ENCODE results near the gene SMARCAD1.

Gene SMARCAD1

GRCh38 chr4:94175553-94176261 is 32.0 kb upstream of the SMARCAD1 start:
- no peak overlapping the region for H3K27ac ChIP-seq (ENCODE audit: low read length)
- H3K9ac ChIP-seq (ENCODE audit: low read length) = no peak overlapping the region
- no peak for TF ChIP-seq CTCF (IDR thresholded peaks at IDR 0.05; ENCODE audit: low read depth, low read length)
- TF ChIP-seq EZH2phosphoT487 (IDR thresholded peaks at IDR 0.05; ENCODE audit: low read depth) = no peak
- no peaks in the 10 kb centered on the region for H3K4me1 ChIP-seq (ENCODE audit: low read length)
- no peak overlapping the region for H3K4me2 ChIP-seq (ENCODE audit: low read length)
- no peaks in the 10 kb centered on the region for H3K9me3 ChIP-seq (ENCODE audit: insufficient read depth, low read length)
- H3K4me3 ChIP-seq (ENCODE audit: low read length) = no peak overlapping the region
- no peak overlapping the region for H2AFZ ChIP-seq (ENCODE audit: low read depth, low read length)
- H3K27me3 ChIP-seq (ENCODE audit: low read depth, low read length) = no peaks in the 10 kb centered on the region
- H3K79me2 ChIP-seq (ENCODE audit: low read length) = no peaks in the 10 kb centered on the region
- no peaks in the 10 kb centered on the region for H3K36me3 ChIP-seq (replicated peaks; ENCODE audit: low read depth, low read length)
- no peaks in the 10 kb centered on the region for H4K20me1 ChIP-seq (ENCODE audit: insufficient read depth, low read length)

GRCh38 chr4:94177822-94178221 is 29.8 kb upstream of the SMARCAD1 start:
- Histone ChIP-seq H2AFZ (ENCODE audit: low read depth, low read length) (no peak overlapping the region), H3K4me3 (ENCODE audit: low read length) (no peak overlapping the region), H3K9ac (ENCODE audit: low read length) (no peak overlapping the region), H3K79me2 (ENCODE audit: low read length) (no peaks in the 10 kb centered on the region), H3K4me1 (ENCODE audit: low read length) (no peaks in the 10 kb centered on the region), H4K20me1 (ENCODE audit: insufficient read depth, low read length) (no peaks in the 10 kb centered on the region), H3K4me2 (ENCODE audit: low read length) (no peak overlapping the region), H3K9me3 (ENCODE audit: insufficient read depth, low read length) (no peaks in the 10 kb centered on the region), H3K27me3 (ENCODE audit: low read depth, low read length) (no peaks in the 10 kb centered on the region), H3K27ac (ENCODE audit: low read length) (no peak overlapping the region), H3K36me3 (replicated peaks; ENCODE audit: low read depth, low read length) (no peaks in the 10 kb centered on the region)
- no peak for TF ChIP-seq CTCF (IDR thresholded peaks at IDR 0.05; ENCODE audit: low read depth, low read length)
- no peak for TF ChIP-seq EZH2phosphoT487 (IDR thresholded peaks at IDR 0.05; ENCODE audit: low read depth)

- Histone ChIP-seq H3K9ac (ENCODE audit: low read length) (no peak overlapping the region), H3K4me2 (ENCODE audit: low read length) (no peak overlapping the region), H3K27me3 (ENCODE audit: low read depth, low read length) (no peaks in the 10 kb centered on the region), H2AFZ (ENCODE audit: low read depth, low read length) (no peak overlapping the region), H3K4me3 (ENCODE audit: low read length) (no peak overlapping the region), H3K27ac (ENCODE audit: low read length) (no peak overlapping the region), H3K9me3 (ENCODE audit: insufficient read depth, low read length) (no peaks in the 10 kb centered on the region), H3K36me3 (replicated peaks; ENCODE audit: low read depth, low read length) (no peaks in the 10 kb centered on the region), H3K4me1 (ENCODE audit: low read length) (no peaks in the 10 kb centered on the region), H3K79me2 (ENCODE audit: low read length) (no peaks in the 10 kb centered on the region), H4K20me1 (ENCODE audit: insufficient read depth, low read length) (no peaks in the 10 kb centered on the region)
- TF ChIP-seq CTCF (IDR thresholded peaks at IDR 0.05; ENCODE audit: low read depth, low read length) (no peak), EZH2phosphoT487 (IDR thresholded peaks at IDR 0.05; ENCODE audit: low read depth) (no peak)
Measured at GRCh38 chr4:94181815-94182214, 25.9 kb upstream of the SMARCAD1 start.

- H3K4me3 ChIP-seq (ENCODE audit: low read length) = no peak overlapping the region
- H4K20me1 ChIP-seq (ENCODE audit: insufficient read depth, low read length) = no peaks in the 10 kb centered on the region
- H3K27ac ChIP-seq (ENCODE audit: low read length) = no peak overlapping the region
- H3K9me3 ChIP-seq (ENCODE audit: insufficient read depth, low read length) = peaks cover 10% of the 10 kb centered on the region
- H3K4me2 ChIP-seq (ENCODE audit: low read length) = no peak overlapping the region
- H3K36me3 ChIP-seq (replicated peaks; ENCODE audit: low read depth, low read length) = no peaks in the 10 kb centered on the region
- no peaks in the 10 kb centered on the region for H3K27me3 ChIP-seq (ENCODE audit: low read depth, low read length)
- H3K79me2 ChIP-seq (ENCODE audit: low read length) = peaks cover 1% of the 10 kb centered on the region
- H2AFZ ChIP-seq (ENCODE audit: low read depth, low read length) = no peak overlapping the region
- TF ChIP-seq EZH2phosphoT487 (IDR thresholded peaks at IDR 0.05; ENCODE audit: low read depth) = no peak
- H3K9ac ChIP-seq (ENCODE audit: low read length) = no peak overlapping the region
- H3K4me1 ChIP-seq (ENCODE audit: low read length) = no peaks in the 10 kb centered on the region
Measured at GRCh38 chr4:94202769-94203168, 4.9 kb upstream of the SMARCAD1 start.

Data from OCI-LY3 (cell line).